T-cell (primary cell): ENCODE data around the gene SLC25A25. TPM values are rescaled to one million over a fixed set of nuclear protein-coding genes. Genes with fewer than 3 reads are reported as not detected.

ENCODE experiments used
- ATAC-seq, 4 experiments: fragments of 200-7000 bp in 3 of 4; fragments of 150-1000 bp in 1 of 4; cut with Tn5 transposase; replicated peaks in 1 of 4; 1 replicate in 3 of 4; 2 replicates in 1 of 4; pipeline ENCODE4 v1.10.0; 2021; ENCODE audit warnings: moderate library complexity in 3 of 4, mild to moderate bottlenecking in 2 of 4, moderate number of reproducible peaks in 1 of 4
- CTCF ChIA-PET, 2 donors: fragments of 300-600 bp; sonication (Branson Sonifier 250); formaldehyde crosslinking; loops; one replicate each; lab custom pipeline; 2022; ENCODE audit warnings: antibody characterized with exemption in 2 of 2; lab: Charles Lee
- POLR2A ChIA-PET, 2 donors: fragments of 300-600 bp; sonication (Branson Sonifier 250); formaldehyde crosslinking; loops; one replicate each; lab custom pipeline; 2022; ENCODE audit warnings: antibody characterized with exemption in 2 of 2; lab: Charles Lee
- DNase-seq, 35 experiments: peaks; one replicate each; pipeline versions ENCODE4 v3.0.0 to v3.0.0-alpha.2; 2013 to 2023
- H3K27ac ChIP-seq: one replicate; pipeline ENCODE4 v1.5.1; 2013; ENCODE audit warnings: low read length
- H3K27me3 ChIP-seq, 2 experiments: replicated peaks in 1 of 2; 1 replicate in 1 of 2; 2 replicates in 1 of 2; pipeline versions ENCODE4 v1.6.1 to v1.7.0; 2013; ENCODE audit warnings: low read length in 1 of 2, mixed read lengths in 1 of 2; ENCODE audit not compliant: control insufficient read depth in 2 of 2, insufficient read depth in 2 of 2; ENCODE audit errors: extremely low read depth in 1 of 2
- H3K36me3 ChIP-seq, 2 donors: 1 replicate in 1 of 2; 2 replicates in 1 of 2; pipeline versions ENCODE4 v1.6.1 to v1.7.0; 2013; ENCODE audit warnings: low read length in 1 of 2; ENCODE audit not compliant: control insufficient read depth in 2 of 2, insufficient read depth in 1 of 2; ENCODE audit errors: extremely low read depth in 1 of 2
- H3K4me1 ChIP-seq, 2 experiments: 1 replicate in 1 of 2; 2 replicates in 1 of 2; pipeline versions ENCODE4 v1.6.1 to v1.7.0; 2013; ENCODE audit warnings: low read length in 2 of 2, mixed read lengths in 1 of 2; ENCODE audit not compliant: insufficient read depth in 2 of 2, control insufficient read depth in 1 of 2; ENCODE audit errors: extremely low read depth in 1 of 2
- H3K4me3 ChIP-seq, 2 donors: 1 replicate in 1 of 2; 2 replicates in 1 of 2; pipeline versions ENCODE4 v1.5.1 to v1.7.0; 2013; ENCODE audit warnings: mild to moderate bottlenecking in 2 of 2, low read length in 1 of 2, moderate library complexity in 1 of 2; ENCODE audit not compliant: control insufficient read depth in 1 of 2; ENCODE audit errors: extremely low read depth in 1 of 2
- H3K9me3 ChIP-seq: 2 replicates; pipeline ENCODE4 v1.7.0; 2013
- H3K27ac Mint-ChIP-seq, 2 donors: one replicate each; pipeline ENCODE4 v1.8.0; 2020 to 2021; ENCODE audit warnings: mild to moderate bottlenecking in 2 of 2, mixed read lengths in 2 of 2
- H3K27me3 Mint-ChIP-seq, 2 donors: one replicate each; pipeline ENCODE4 v1.8.0; 2021 to 2022; ENCODE audit warnings: mixed read lengths in 2 of 2
- H3K36me3 Mint-ChIP-seq: one replicate; pipeline ENCODE4 v1.8.0; 2021; ENCODE audit warnings: mixed read lengths
- H3K4me1 Mint-ChIP-seq, 3 donors: one replicate each; pipeline ENCODE4 v1.8.0; 2020 to 2022; ENCODE audit warnings: mixed read lengths in 3 of 3, mild to moderate bottlenecking in 1 of 3
- H3K4me3 Mint-ChIP-seq, 3 donors: one replicate each; pipeline ENCODE4 v1.8.0; 2020 to 2022; ENCODE audit warnings: mild to moderate bottlenecking in 3 of 3, mixed read lengths in 3 of 3, moderate library complexity in 3 of 3
- H3K9me3 Mint-ChIP-seq, 3 donors: one replicate each; pipeline ENCODE4 v1.8.0; 2020 to 2022; ENCODE audit warnings: mixed read lengths in 3 of 3
- WGBS: methylation state at CpG from one replicate; pipeline ENCODE4 v1.1.5; 2013; ENCODE audit warnings: missing lambda C conversion rate; ENCODE audit not compliant: insufficient coverage; 5-methylcytosine and 5-hydroxymethylcytosine counted together
- total RNA-seq, 35 experiments: library from RNA in 6 of 35; stranded (reverse) in 6 of 35; fragments of 120-200 nt in 1 of 35; gene quantifications; one replicate each; pipeline versions ENCODE4 v1.2.1 to v1.2.4 and lab custom pipeline; 2013 to 2026

Gene SLC25A25
- total RNA-seq, 5 donors from 2014 or later (not counting 1 experiment from before 2014, with no cell fraction given): 11.8 to 21.0 (median 17.3) TPM

DNA sequence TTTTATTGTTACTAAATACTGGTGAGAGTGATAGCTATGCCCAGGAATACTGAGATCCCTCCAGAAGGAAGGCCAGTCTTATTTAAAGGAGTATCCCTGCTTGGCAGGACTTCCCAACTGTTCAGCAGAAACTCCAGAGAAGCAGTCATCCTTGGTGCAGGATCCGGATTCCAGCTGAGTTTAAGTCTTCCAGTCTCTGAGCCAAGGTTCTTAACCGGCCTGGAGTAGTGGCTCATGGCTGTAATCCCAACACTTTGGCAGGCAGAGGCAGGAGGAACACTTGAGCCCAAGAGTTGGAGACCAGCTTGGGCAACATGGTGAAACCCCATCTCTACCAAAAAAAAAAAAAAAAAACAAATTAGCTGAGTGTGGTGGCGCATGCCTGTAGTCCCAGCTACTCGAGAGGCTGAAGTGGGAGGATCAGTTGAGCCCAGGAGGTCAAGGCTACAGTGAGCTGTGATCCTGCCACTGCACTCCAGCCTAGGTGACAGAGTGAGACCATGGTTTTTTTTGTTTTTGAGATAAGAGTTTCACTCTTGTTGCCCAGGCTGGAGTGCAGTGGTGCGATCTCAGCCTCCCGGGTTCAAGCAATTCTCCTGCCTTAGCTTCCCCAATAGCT is 8.6 kb upstream of the SLC25A25 start:
- peaks cover 3 to 12% of the 10 kb centered on the region in 2 donors for H3K36me3 ChIP-seq
- H3K4me3 Mint-ChIP-seq: no peak overlapping the region
- 94% methylated on average over 3 of the region's 6 CpGs for WGBS
- no peaks in the 10 kb centered on the region for H3K27me3 ChIP-seq
- DNase-seq: no peak
- H3K36me3 Mint-ChIP-seq: peaks cover 3% of the 10 kb centered on the region
- ChIA-PET CTCF (interaction anchor here in 1 of 2 donors (0.6 to 1.0 kb wide), 2 partner anchors 21 to 28 kb away, joined by 3 to 4 read pairs; no protein-coding TSS in a partner anchor), POLR2A (no interaction called here)
- no peaks in the 10 kb centered on the region for H3K9me3 Mint-ChIP-seq
- peaks cover 20 to 36% (median 36%) of the 10 kb centered on the region in 3 donors for H3K4me1 Mint-ChIP-seq
- H3K4me1 ChIP-seq: peaks cover 10 to 41% of the 10 kb centered on the region in 2 experiments
- no peak overlapping the region for H3K27ac Mint-ChIP-seq
- H3K4me3 ChIP-seq: no peak overlapping the region
- no peak for ATAC-seq
- H3K27me3 Mint-ChIP-seq: no peaks in the 10 kb centered on the region
- H3K9me3 ChIP-seq: no peaks in the 10 kb centered on the region
- no peak overlapping the region for H3K27ac ChIP-seq

DNA sequence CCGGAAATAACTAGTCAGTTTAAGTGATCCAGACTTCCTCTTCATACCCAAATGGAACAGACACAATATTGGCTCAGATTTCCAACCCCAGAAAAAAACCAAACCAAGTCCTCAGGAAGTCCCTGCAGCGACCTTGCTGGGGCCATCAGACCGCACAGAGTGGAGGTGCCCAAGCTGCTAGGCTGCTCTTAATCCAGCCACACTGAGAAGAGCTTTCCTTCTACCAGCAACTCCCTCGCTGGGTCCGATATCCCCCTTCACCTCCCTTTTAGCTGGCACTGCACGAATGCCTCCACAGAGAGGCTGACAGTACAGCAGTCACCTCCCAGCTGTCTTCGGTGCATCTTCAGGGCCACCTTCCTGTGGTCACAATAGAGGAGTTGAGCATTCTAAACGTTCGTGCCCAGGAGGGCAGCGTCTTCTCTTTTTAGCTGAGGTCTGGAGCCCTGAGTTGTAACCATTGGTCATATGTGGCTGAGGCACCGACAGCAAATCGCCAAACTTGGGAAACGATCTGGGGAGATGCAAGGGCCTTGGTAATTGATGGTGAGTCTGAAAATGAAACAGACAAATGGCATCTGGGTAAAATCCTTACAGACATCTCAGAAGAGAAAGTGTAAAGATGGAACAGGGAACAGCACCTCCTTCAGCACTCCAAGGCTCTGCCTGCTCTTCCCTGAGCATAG is 6.6 kb upstream of the SLC25A25 start:
- Mint-ChIP-seq H3K27ac (peak overlapping the region; percentile 91 to 94), H3K36me3 (peaks cover 3% of the 10 kb centered on the region), H3K4me1 (peaks cover 20 to 55% (median 52%) of the 10 kb centered on the region in 3 donors), H3K9me3 (no peaks in the 10 kb centered on the region), H3K27me3 (no peaks in the 10 kb centered on the region), H3K4me3 (peak overlapping the region; percentile 35 to 72 (median 50))
- WGBS: 41% methylated on average over 12 of the region's 13 CpGs
- peak; percentile 26 to 50 (median 47) for ATAC-seq
- peak overlapping the region; percentile 43 for H3K27ac ChIP-seq
- DNase-seq: peak in 1 of 35 experiments; percentile 30
- peaks cover 23 to 60% of the 10 kb centered on the region in 2 experiments for H3K4me1 ChIP-seq
- H3K36me3 ChIP-seq: peaks cover 3 to 12% of the 10 kb centered on the region in 2 donors
- ChIA-PET POLR2A (interaction anchor here in 1 of 2 donors (0.6 kb wide), 1 partner anchor 9 kb away, joined by 14 read pairs; no protein-coding TSS in a partner anchor), CTCF (no interaction called here)
- no peak overlapping the region for H3K4me3 ChIP-seq
- H3K27me3 ChIP-seq: no peaks in the 10 kb centered on the region
- H3K9me3 ChIP-seq: no peaks in the 10 kb centered on the region

GRCh38 chr9:128062279-128062678 is 5.8 kb upstream of the SLC25A25 start:
- ATAC-seq (no peak), DNase-seq (no peak)
- Histone ChIP-seq H3K9me3 (no peaks in the 10 kb centered on the region), H3K4me3 (no peak overlapping the region), H3K36me3 (peaks cover 3 to 12% of the 10 kb centered on the region in 2 donors), H3K4me1 (peaks cover 27 to 68% of the 10 kb centered on the region in 2 experiments), H3K27me3 (no peaks in the 10 kb centered on the region), H3K27ac (no peak overlapping the region)
- 76% methylated on average over 6 of the region's 6 CpGs for WGBS
- no peaks in the 10 kb centered on the region for H3K27me3 Mint-ChIP-seq
- no peaks in the 10 kb centered on the region for H3K9me3 Mint-ChIP-seq
- H3K4me3 Mint-ChIP-seq: peak overlapping the region in 2 of 3 donors; percentile 37 to 72
- peak overlapping the region; percentile 91 to 94 for H3K27ac Mint-ChIP-seq
- peaks cover 20 to 56% (median 53%) of the 10 kb centered on the region in 3 donors for H3K4me1 Mint-ChIP-seq
- CTCF ChIA-PET: no interaction called here
- H3K36me3 Mint-ChIP-seq: peaks cover 3% of the 10 kb centered on the region
- POLR2A ChIA-PET: no interaction called here

DNA sequence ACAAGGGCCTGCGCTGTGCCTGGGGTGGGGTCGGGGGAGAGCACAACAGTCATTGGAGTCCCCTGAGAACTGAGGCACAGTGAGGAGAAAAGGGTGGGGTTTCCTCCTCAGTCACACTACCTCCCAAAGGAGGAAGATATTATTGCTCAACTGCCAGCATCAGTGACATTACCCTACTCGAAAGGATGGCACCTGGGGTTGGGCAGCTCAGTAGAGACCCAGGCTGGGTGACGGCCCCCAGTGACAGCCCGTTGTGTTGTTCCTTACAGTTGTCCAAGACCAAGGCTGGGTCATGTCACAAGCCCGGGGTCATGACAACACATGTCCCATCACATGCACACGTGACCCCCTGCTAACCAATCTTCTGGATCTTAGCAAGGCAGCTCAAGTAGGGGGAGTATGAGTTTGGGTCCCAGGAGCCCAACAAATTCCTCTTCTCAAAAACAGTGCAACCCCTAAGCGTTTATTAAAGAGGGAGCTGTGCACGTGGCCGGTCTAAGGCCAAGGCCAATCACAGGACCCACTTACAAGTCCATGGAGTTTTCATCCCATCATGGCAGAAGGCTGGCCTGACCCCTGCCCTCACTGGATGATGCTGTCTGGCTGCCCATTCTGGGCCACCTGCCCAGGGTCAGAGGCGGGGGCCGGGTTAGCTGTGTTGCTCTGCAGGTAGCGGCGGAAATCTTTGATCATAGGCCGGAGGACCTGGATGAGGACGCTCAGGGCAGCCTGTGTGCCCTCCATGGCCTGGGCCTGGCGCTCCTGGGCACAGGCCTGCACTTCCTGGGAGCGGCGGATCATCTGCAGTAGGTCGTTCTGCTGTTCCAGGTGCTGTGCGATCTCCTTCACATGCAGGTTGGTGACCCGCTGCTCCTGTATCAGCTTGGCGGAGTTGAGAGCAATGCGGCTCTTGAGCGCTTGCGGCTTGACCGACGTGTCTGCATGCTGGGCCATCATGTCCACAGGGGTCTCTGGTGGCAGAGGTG is 4.9 kb upstream of the SLC25A25 start:
- CTCF ChIA-PET: interaction anchor here in 1 of 2 donors (0.6 kb wide), 1 partner anchor 9 kb away, joined by 3 read pairs; no protein-coding TSS in a partner anchor
- peaks cover 3 to 12% of the 10 kb centered on the region in 2 donors for H3K36me3 ChIP-seq

GRCh38 chr9:128065907-128066712 is 1.9 kb upstream of the SLC25A25 start:
- Histone ChIP-seq H3K36me3 (peaks cover 0 to 12% of the 10 kb centered on the region in 2 donors), H3K4me3 (peak overlapping the region; percentile 53 to 64), H3K27ac (peak overlapping the region; percentile 91), H3K4me1 (peaks cover 32 to 78% of the 10 kb centered on the region in 2 experiments), H3K9me3 (no peaks in the 10 kb centered on the region), H3K27me3 (no peaks in the 10 kb centered on the region)
- H3K27me3 Mint-ChIP-seq: no peaks in the 10 kb centered on the region
- DNase-seq (no peak), ATAC-seq (no peak)
- CTCF ChIA-PET: interaction anchor here in 1 of 2 donors (1.4 kb wide), 1 partner anchor 122 kb away, joined by 5 read pairs; no protein-coding TSS in a partner anchor
- H3K4me1 Mint-ChIP-seq: peaks cover 35 to 69% (median 61%) of the 10 kb centered on the region in 3 donors
- 86% methylated on average over 13 of the region's 18 CpGs for WGBS
- H3K4me3 Mint-ChIP-seq: peak overlapping the region in 1 of 3 donors; percentile 74
- peaks cover 5% of the 10 kb centered on the region for H3K36me3 Mint-ChIP-seq
- H3K27ac Mint-ChIP-seq: peak overlapping the region in 1 of 2 donors; percentile 84
- POLR2A ChIA-PET: interaction anchor here in 1 of 2 donors (0.6 kb wide), 1 partner anchor 1376 kb away, joined by 4 read pairs; no protein-coding TSS in a partner anchor
- no peaks in the 10 kb centered on the region for H3K9me3 Mint-ChIP-seq

More for the DNA sequence above, 4.9 kb upstream of the SLC25A25 start:
- 95% methylated on average over 23 of the region's 28 CpGs for WGBS
- peak overlapping the region in 1 of 3 donors; percentile 3 for H3K4me3 Mint-ChIP-seq
- H3K27me3 Mint-ChIP-seq: no peaks in the 10 kb centered on the region
- POLR2A ChIA-PET: interaction anchor here in 1 of 2 donors (0.6 kb wide), 1 partner anchor 61 kb away, joined by 4 read pairs; no protein-coding TSS in a partner anchor
- Histone ChIP-seq H3K27me3 (no peaks in the 10 kb centered on the region), H3K4me3 (no peak overlapping the region), H3K4me1 (peaks cover 27 to 68% of the 10 kb centered on the region in 2 experiments), H3K27ac (no peak overlapping the region), H3K9me3 (no peaks in the 10 kb centered on the region)
- DNase-seq (no peak), ATAC-seq (no peak)
- no peaks in the 10 kb centered on the region for H3K9me3 Mint-ChIP-seq
- H3K36me3 Mint-ChIP-seq: peaks cover 3% of the 10 kb centered on the region
- H3K27ac Mint-ChIP-seq: peak overlapping the region; percentile 19 to 94
- peaks cover 20 to 56% (median 53%) of the 10 kb centered on the region in 3 donors for H3K4me1 Mint-ChIP-seq
